GM18520 (cell line): ENCODE data around the gene THSD7A.
A peak's percentile ranks its signal among the peaks of the same experiment; 100 is the strongest.
"Not testable (repeated sequence)": the region's sequence is repeated elsewhere in the genome, so short reads cannot be mapped to it uniquely, and the experiment has no call there.

ENCODE experiments used
- ATAC-seq: cut with Tn5 transposase; IDR thresholded peaks from one replicate; pipeline ENCODE4 v1.9.1; 2021; ENCODE audit not compliant: unreplicated experiment

THSD7A gene

GRCh38 chr7:11471255-11471654, 360.7 kb downstream of the THSD7A start:
- ATAC-seq: no peak

GRCh38 chr7:11469028-11469745, 362.8 kb downstream of the THSD7A start:
- no peak for ATAC-seq

- ATAC-seq: no peak
Observed at GRCh38 chr7:11466517-11467105, 365.4 kb downstream of the THSD7A start.

- ATAC-seq: no peak
Observed at GRCh38 chr7:11464624-11465023, 367.4 kb downstream of the THSD7A start.

GRCh38 chr7:11461946-11462345, 370.1 kb downstream of the THSD7A start:
- no peak for ATAC-seq

GRCh38 chr7:11458736-11459483, 373.1 kb downstream of the THSD7A start:
- ATAC-seq: peak; percentile 65

GRCh38 chr7:11457419-11457818, 374.6 kb downstream of the THSD7A start:
- ATAC-seq: no peak

- no peak for ATAC-seq
Observed at GRCh38 chr7:11456574-11456973, 375.4 kb downstream of the THSD7A start.

GRCh38 chr7:11452476-11452875, 379.5 kb downstream of the THSD7A start:
- ATAC-seq: no peak

- no peak for ATAC-seq
Observed at GRCh38 chr7:11450281-11450680, 381.7 kb downstream of the THSD7A start.

GRCh38 chr7:11449316-11449715, 382.7 kb downstream of the THSD7A start:
- no peak for ATAC-seq

GRCh38 chr7:11448323-11448722, 383.7 kb downstream of the THSD7A start:
- ATAC-seq: no peak

- ATAC-seq: no peak
Observed at GRCh38 chr7:11447106-11447505, 384.9 kb downstream of the THSD7A start.

GRCh38 chr7:11443934-11444333, 388.1 kb downstream of the THSD7A start:
- ATAC-seq: not testable (repeated sequence)

GRCh38 chr7:11437994-11438393, 394.0 kb downstream of the THSD7A start:
- ATAC-seq: no peak

GRCh38 chr7:11436773-11437524, 395.0 kb downstream of the THSD7A start:
- no peak for ATAC-seq

GRCh38 chr7:11436316-11436715, 395.7 kb downstream of the THSD7A start:
- ATAC-seq: no peak

- no peak for ATAC-seq
Observed at GRCh38 chr7:11434366-11434765, 397.6 kb downstream of the THSD7A start.

GRCh38 chr7:11430841-11431240, 401.2 kb downstream of the THSD7A start:
- ATAC-seq: no peak

GRCh38 chr7:11430112-11430511, 401.9 kb downstream of the THSD7A start:
- ATAC-seq: no peak

- ATAC-seq: no peak
Observed at GRCh38 chr7:11428877-11429581, 403.0 kb downstream of the THSD7A start.
